GM12891 (cell line): Measurements from ENCODE around the gene NMNAT3.

Source experiments
- PAX5 ChIP-seq: IDR thresholded peaks from 2 replicates; pipeline ENCODE4 v1.6.1; 2011; ENCODE audit warnings: low read length, moderate library complexity, mild to moderate bottlenecking; ENCODE audit not compliant: insufficient read depth, severe bottlenecking
- POLR2A ChIP-seq: IDR thresholded peaks from 2 replicates; pipeline ENCODE4 v1.6.1; 2011; ENCODE audit warnings: low read depth, low read length, control low read depth
- POLR2AphosphoS5 ChIP-seq: IDR thresholded peaks from 2 replicates; pipeline ENCODE4 v1.6.1; 2011; ENCODE audit warnings: low read depth, low read length, control low read depth
- POU2F2 ChIP-seq: IDR thresholded peaks from 2 replicates; pipeline ENCODE4 v1.6.1; 2011; ENCODE audit warnings: low read depth, mild to moderate bottlenecking, control low read depth, low read length, moderate library complexity
- SPI1 ChIP-seq: IDR thresholded peaks from 2 replicates; pipeline ENCODE4 v1.6.1; 2011; ENCODE audit warnings: low read depth, low read length, control low read depth
- TAF1 ChIP-seq: IDR thresholded peaks from 2 replicates; pipeline ENCODE4 v1.6.1; 2011; ENCODE audit warnings: low read depth, low read length, control low read depth

GRCh38 chr3:139521816-139522215 is 156.0 kb downstream of the NMNAT3 start:
- no peak for TF ChIP-seq POLR2A
- TF ChIP-seq POLR2AphosphoS5, result no peak
- TF ChIP-seq PAX5, result no peak
- no peak for TF ChIP-seq TAF1
- no peak for TF ChIP-seq SPI1
- no peak for TF ChIP-seq POU2F2
